ENCODE measurements around the gene SELENOF.

DNA sequence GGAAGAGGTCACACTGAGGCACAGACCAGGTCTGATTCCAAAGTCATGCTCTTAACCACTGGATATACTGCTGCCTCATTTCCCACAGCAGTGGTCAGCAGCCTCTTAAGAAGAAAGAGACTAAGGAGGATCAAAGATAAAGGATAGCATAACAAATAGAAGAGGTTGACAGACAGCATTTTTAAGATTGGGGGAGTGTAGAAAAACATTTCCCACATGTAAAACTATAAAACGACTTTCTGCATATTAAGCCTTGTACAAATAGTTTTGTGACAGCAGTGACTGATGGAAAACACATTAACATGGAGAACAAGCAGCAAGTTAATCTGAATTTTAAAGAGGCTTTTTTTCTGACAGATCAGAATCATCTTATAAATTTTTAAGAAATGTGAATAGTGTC is 92.0 kb downstream of the SELENOF start:
- TF ChIP-seq RXRB (CRISPR knock-in tag; IDR thresholded peaks at IDR 0.05; ENCODE audit: borderline replicate concordance) (no peak), CHD2 (IDR thresholded peaks at IDR 0.05; ENCODE audit: low read depth, low read length) (no peak), POLR2A (IDR thresholded peaks at IDR 0.05; ENCODE audit: insufficient read depth in 1 of 2, low read depth in 2 of 2, low read length in 2 of 2) (no peak), XRCC5 (optimal IDR thresholded peaks at IDR 0.05; ENCODE audit: low read length) (no peak), NR3C1 (CRISPR knock-in tag; IDR thresholded peaks at IDR 0.05) (no peak), ZZZ3 (CRISPR knock-in tag; IDR thresholded peaks at IDR 0.05; ENCODE audit: borderline replicate concordance) (no peak), TEAD3 (CRISPR knock-in tag; optimal IDR thresholded peaks at IDR 0.05; ENCODE audit: borderline replicate concordance) (no peak)
- TF ChIP-seq, protein P1, sequence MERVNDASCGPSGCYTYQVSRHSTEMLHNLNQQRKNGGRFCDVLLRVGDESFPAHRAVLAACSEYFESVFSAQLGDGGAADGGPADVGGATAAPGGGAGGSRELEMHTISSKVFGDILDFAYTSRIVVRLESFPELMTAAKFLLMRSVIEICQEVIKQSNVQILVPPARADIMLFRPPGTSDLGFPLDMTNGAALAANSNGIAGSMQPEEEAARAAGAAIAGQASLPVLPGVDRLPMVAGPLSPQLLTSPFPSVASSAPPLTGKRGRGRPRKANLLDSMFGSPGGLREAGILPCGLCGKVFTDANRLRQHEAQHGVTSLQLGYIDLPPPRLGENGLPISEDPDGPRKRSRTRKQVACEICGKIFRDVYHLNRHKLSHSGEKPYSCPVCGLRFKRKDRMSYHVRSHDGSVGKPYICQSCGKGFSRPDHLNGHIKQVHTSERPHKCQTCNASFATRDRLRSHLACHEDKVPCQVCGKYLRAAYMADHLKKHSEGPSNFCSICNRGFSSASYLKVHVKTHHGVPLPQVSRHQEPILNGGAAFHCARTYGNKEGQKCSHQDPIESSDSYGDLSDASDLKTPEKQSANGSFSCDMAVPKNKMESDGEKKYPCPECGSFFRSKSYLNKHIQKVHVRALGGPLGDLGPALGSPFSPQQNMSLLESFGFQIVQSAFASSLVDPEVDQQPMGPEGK (CRISPR knock-in tag; IDR thresholded peaks at IDR 0.05) = no peak
- TF ChIP-seq, protein P2, sequence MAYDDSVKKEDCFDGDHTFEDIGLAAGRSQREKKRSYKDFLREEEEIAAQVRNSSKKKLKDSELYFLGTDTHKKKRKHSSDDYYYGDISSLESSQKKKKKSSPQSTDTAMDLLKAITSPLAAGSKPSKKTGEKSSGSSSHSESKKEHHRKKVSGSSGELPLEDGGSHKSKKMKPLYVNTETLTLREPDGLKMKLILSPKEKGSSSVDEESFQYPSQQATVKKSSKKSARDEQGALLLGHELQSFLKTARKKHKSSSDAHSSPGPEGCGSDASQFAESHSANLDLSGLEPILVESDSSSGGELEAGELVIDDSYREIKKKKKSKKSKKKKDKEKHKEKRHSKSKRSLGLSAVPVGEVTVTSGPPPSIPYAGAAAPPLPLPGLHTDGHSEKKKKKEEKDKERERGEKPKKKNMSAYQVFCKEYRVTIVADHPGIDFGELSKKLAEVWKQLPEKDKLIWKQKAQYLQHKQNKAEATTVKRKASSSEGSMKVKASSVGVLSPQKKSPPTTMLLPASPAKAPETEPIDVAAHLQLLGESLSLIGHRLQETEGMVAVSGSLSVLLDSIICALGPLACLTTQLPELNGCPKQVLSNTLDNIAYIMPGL (CRISPR knock-in tag; IDR thresholded peaks at IDR 0.05; ENCODE audit: borderline replicate concordance in 1 of 2, low read depth in 1 of 2) = no peak
- TF ChIP-seq, protein P3, sequence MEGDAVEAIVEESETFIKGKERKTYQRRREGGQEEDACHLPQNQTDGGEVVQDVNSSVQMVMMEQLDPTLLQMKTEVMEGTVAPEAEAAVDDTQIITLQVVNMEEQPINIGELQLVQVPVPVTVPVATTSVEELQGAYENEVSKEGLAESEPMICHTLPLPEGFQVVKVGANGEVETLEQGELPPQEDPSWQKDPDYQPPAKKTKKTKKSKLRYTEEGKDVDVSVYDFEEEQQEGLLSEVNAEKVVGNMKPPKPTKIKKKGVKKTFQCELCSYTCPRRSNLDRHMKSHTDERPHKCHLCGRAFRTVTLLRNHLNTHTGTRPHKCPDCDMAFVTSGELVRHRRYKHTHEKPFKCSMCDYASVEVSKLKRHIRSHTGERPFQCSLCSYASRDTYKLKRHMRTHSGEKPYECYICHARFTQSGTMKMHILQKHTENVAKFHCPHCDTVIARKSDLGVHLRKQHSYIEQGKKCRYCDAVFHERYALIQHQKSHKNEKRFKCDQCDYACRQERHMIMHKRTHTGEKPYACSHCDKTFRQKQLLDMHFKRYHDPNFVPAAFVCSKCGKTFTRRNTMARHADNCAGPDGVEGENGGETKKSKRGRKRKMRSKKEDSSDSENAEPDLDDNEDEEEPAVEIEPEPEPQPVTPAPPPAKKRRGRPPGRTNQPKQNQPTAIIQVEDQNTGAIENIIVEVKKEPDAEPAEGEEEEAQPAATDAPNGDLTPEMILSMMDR (CRISPR knock-in tag; IDR thresholded peaks at IDR 0.05) = no peak
